WTC11 (cell line): ENCODE measurements around the gene AQP7. TPM values are rescaled to one million over a fixed set of nuclear protein-coding genes. Genes with fewer than 3 reads are reported as not detected.
A peak's percentile ranks its signal among the peaks of the same experiment; 100 is the strongest.

ENCODE experiments used
- ATAC-seq: fragments of 200-7000 bp; cut with Tn5 transposase; 2 replicates; pipeline ENCODE4 v1.10.0; 2021; ENCODE audit warnings: mild to moderate bottlenecking, moderate library complexity
- CTCF ChIA-PET: fragments of 300-600 bp; sonication (Branson Sonifier 250); formaldehyde crosslinking; loops from one replicate; lab custom pipeline; 2021; ENCODE audit warnings: antibody characterized with exemption; lab: Charles Lee
- POLR2A ChIA-PET: fragments of 350-600 bp; sonication (Branson Sonifier 250); formaldehyde crosslinking; loops from one replicate; lab custom pipeline; 2021; ENCODE audit warnings: antibody characterized with exemption; lab: Charles Lee
- DNase-seq: peaks from one replicate; pipeline ENCODE4 v3.0.0; 2021; ENCODE audit warnings: low spot score
- H3K27ac Mint-ChIP-seq: 2 replicates; pipeline ENCODE4 v1.8.0; 2021; ENCODE audit warnings: mixed read lengths
- H3K27me3 Mint-ChIP-seq: 2 replicates; pipeline ENCODE4 v1.8.0; 2021; ENCODE audit warnings: low read depth, mild to moderate bottlenecking, moderate library complexity, mixed read lengths
- H3K36me3 Mint-ChIP-seq: 2 replicates; pipeline ENCODE4 v1.8.0; 2021; ENCODE audit warnings: mixed read lengths
- H3K4me1 Mint-ChIP-seq: 2 replicates; pipeline ENCODE4 v1.8.0; 2022; ENCODE audit warnings: mixed read lengths
- H3K4me3 Mint-ChIP-seq: 2 replicates; pipeline ENCODE4 v1.8.0; 2021; ENCODE audit warnings: mild to moderate bottlenecking, moderate library complexity, mixed read lengths
- H3K9me3 Mint-ChIP-seq: 2 replicates; pipeline ENCODE4 v1.8.0; 2021; ENCODE audit warnings: mixed read lengths
- CREB1 ChIP-seq: sonication (generic); formaldehyde crosslinking; IDR thresholded peaks from 2 replicates; pipeline ENCODE4 v1.8.0; 2023; ENCODE audit warnings: mild to moderate bottlenecking, missing genetic modification reagents
- E2F4 ChIP-seq: sonication (generic); formaldehyde crosslinking; IDR thresholded peaks from 2 replicates; pipeline ENCODE4 v1.8.1; 2022; ENCODE audit warnings: low read depth, mild to moderate bottlenecking, moderate library complexity, missing genetic modification reagents, borderline replicate concordance
- EMX1 ChIP-seq: fragments of 250-450 bp; sonication (Bioruptor Pico); IDR thresholded peaks from 2 replicates; pipeline ENCODE4 v1.8.0; 2021; ENCODE audit warnings: mild to moderate bottlenecking
- ERG ChIP-seq: fragments of 250-450 bp; sonication (Bioruptor Pico); IDR thresholded peaks from 2 replicates; pipeline ENCODE4 v1.8.0; 2021; ENCODE audit warnings: mild to moderate bottlenecking
- FOXP1 ChIP-seq: sonication (generic); formaldehyde crosslinking; IDR thresholded peaks from 2 replicates; pipeline ENCODE4 v1.8.0; 2022; ENCODE audit warnings: missing genetic modification reagents, mild to moderate bottlenecking, moderate library complexity, borderline replicate concordance
- GABPB1 ChIP-seq: sonication (generic); formaldehyde crosslinking; IDR thresholded peaks from 2 replicates; pipeline ENCODE4 v1.8.1; 2023; ENCODE audit warnings: mild to moderate bottlenecking, missing genetic modification reagents
- NR2C2 ChIP-seq: sonication (generic); formaldehyde crosslinking; IDR thresholded peaks from 2 replicates; pipeline ENCODE4 v1.8.0; 2022; ENCODE audit warnings: mild to moderate bottlenecking, missing genetic modification reagents
- RELA ChIP-seq: sonication (generic); formaldehyde crosslinking; IDR thresholded peaks from 2 replicates; pipeline ENCODE4 v1.8.1; 2022; ENCODE audit warnings: missing genetic modification reagents, mild to moderate bottlenecking, borderline replicate concordance
- SMAD4 ChIP-seq: sonication (generic); formaldehyde crosslinking; IDR thresholded peaks from 2 replicates; pipeline ENCODE4 v1.8.0; 2022; ENCODE audit warnings: mild to moderate bottlenecking, missing genetic modification reagents
- TEAD1 ChIP-seq: sonication (generic); formaldehyde crosslinking; IDR thresholded peaks from 2 replicates; pipeline ENCODE4 v1.8.0; 2022; ENCODE audit warnings: mild to moderate bottlenecking, missing genetic modification reagents
- TEAD4 ChIP-seq: sonication (generic); formaldehyde crosslinking; IDR thresholded peaks from 2 replicates; pipeline ENCODE4 v1.8.0; 2022; ENCODE audit warnings: mild to moderate bottlenecking, missing genetic modification reagents
- ZBTB43 ChIP-seq: sonication (generic); formaldehyde crosslinking; IDR thresholded peaks from 2 replicates; pipeline ENCODE4 v1.8.1; 2023; ENCODE audit warnings: mild to moderate bottlenecking, missing genetic modification reagents
- ZNF232 ChIP-seq: sonication (generic); formaldehyde crosslinking; IDR thresholded peaks from 2 replicates; pipeline ENCODE4 v1.8.0; 2022; ENCODE audit warnings: mild to moderate bottlenecking, missing genetic modification reagents
- ZNF281 ChIP-seq: sonication (generic); formaldehyde crosslinking; IDR thresholded peaks from 2 replicates; pipeline ENCODE4 v1.8.0; 2023; ENCODE audit warnings: mild to moderate bottlenecking, missing genetic modification reagents
- ZNF317 ChIP-seq: sonication (generic); formaldehyde crosslinking; IDR thresholded peaks from 2 replicates; pipeline ENCODE4 v1.8.1; 2023; ENCODE audit warnings: low read depth, mild to moderate bottlenecking, moderate library complexity, missing genetic modification reagents, borderline replicate concordance
- ZNF425 ChIP-seq: fragments of 250-450 bp; sonication (Bioruptor Pico); conservative IDR thresholded peaks from 2 replicates; pipeline ENCODE4 v1.9.0; 2021; ENCODE audit warnings: mild to moderate bottlenecking
- total RNA-seq: library from RNA; stranded (reverse); gene quantifications from 3 replicates; pipeline ENCODE4 v1.2.3, GENCODE V29; 2021
- TF ChIP-seq, protein P1 (sequence below): sonication (generic); formaldehyde crosslinking; IDR thresholded peaks from 2 replicates; pipeline ENCODE4 v1.8.1; 2022; ENCODE audit warnings: low read depth, missing genetic modification reagents, borderline replicate concordance
- TF ChIP-seq, protein P2 (sequence below): sonication (generic); formaldehyde crosslinking; IDR thresholded peaks from 2 replicates; pipeline ENCODE4 v1.8.1; 2022; ENCODE audit warnings: mild to moderate bottlenecking, missing genetic modification reagents, moderate library complexity, borderline replicate concordance
- TF ChIP-seq, protein P3 (sequence below): sonication (generic); formaldehyde crosslinking; IDR thresholded peaks from 2 replicates; pipeline ENCODE4 v1.8.1; 2022; ENCODE audit warnings: mild to moderate bottlenecking, moderate library complexity, missing genetic modification reagents

Gene AQP7
- total RNA-seq, 1 experiment from 2014 or later: 0.17 TPM

GRCh38 chr9:33449715-33450114 is 47.3 kb upstream of the AQP7 start (continued):
- TF ChIP-seq, protein P1, sequence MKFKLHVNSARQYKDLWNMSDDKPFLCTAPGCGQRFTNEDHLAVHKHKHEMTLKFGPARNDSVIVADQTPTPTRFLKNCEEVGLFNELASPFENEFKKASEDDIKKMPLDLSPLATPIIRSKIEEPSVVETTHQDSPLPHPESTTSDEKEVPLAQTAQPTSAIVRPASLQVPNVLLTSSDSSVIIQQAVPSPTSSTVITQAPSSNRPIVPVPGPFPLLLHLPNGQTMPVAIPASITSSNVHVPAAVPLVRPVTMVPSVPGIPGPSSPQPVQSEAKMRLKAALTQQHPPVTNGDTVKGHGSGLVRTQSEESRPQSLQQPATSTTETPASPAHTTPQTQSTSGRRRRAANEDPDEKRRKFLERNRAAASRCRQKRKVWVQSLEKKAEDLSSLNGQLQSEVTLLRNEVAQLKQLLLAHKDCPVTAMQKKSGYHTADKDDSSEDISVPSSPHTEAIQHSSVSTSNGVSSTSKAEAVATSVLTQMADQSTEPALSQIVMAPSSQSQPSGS (CRISPR knock-in tag): no peak
- TF ChIP-seq E2F4 (no peak), ERG (CRISPR knock-in tag) (no peak), FOXP1 (CRISPR knock-in tag) (no peak), CREB1 (CRISPR knock-in tag) (no peak), RELA (CRISPR knock-in tag) (no peak), ZBTB43 (CRISPR knock-in tag) (no peak), SMAD4 (CRISPR knock-in tag) (no peak)
- TF ChIP-seq, protein P2, sequence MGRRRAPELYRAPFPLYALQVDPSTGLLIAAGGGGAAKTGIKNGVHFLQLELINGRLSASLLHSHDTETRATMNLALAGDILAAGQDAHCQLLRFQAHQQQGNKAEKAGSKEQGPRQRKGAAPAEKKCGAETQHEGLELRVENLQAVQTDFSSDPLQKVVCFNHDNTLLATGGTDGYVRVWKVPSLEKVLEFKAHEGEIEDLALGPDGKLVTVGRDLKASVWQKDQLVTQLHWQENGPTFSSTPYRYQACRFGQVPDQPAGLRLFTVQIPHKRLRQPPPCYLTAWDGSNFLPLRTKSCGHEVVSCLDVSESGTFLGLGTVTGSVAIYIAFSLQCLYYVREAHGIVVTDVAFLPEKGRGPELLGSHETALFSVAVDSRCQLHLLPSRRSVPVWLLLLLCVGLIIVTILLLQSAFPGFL: no peak

DNA sequence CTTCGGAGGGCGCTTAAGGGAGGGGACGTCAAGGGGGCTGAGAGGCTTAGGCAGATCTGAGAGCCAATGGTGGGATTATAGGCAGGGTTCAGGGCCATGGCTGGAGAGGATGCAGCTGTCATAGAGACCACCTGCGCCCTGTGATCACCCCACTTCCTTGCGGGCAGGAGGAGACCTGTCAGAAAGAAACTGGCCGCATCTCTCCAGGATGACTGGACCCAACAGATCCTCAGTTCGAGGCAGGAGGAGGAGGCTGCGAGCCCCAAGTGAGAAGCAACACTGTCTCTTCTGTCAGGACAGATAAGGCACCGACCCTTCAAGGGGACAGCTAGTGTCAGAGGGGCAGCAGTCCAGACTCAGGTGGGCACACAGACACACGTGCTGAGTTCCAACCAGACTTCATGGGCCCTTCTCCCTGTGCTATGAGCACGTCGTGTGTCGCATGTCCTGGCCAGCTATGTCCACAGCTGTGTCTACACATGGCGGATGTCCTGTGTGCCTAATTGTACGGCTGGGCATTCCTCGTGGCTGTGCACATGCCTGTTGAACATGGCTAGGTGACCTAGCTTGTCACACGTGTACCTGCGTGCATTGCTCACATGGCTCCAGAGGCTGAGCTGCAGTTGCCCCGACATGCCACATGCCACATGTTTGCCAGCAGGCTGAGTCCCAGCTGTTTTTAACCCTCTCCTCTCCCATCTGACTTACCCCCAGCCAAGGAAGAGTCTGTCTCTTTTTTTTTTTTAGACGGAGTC is 45.6 kb upstream of the AQP7 start:
- no peaks in the 10 kb centered on the region for H3K9me3 Mint-ChIP-seq
- no peak for ATAC-seq
- POLR2A ChIA-PET: interaction anchor here (1.3 to 1.8 kb wide), 2 partner anchors 73 to 76 kb away, joined by 5 read pairs; partner anchors contain the start of gene ANKRD18B
- H3K27ac Mint-ChIP-seq: no peak overlapping the region
- CTCF ChIA-PET: interaction anchor here (0.6 to 3.4 kb wide), 20 partner anchors 10 to 290 kb away, joined by 3 to 44 read pairs (median 5); partner anchors contain the start of genes NFX1 and NOL6
- H3K36me3 Mint-ChIP-seq: no peaks in the 10 kb centered on the region
- peaks cover 41% of the 10 kb centered on the region for H3K4me1 Mint-ChIP-seq
- TF ChIP-seq GABPB1 (CRISPR knock-in tag) (no peak), TEAD1 (CRISPR knock-in tag) (no peak), ZNF425 (CRISPR knock-in tag) (no peak), NR2C2 (CRISPR knock-in tag) (no peak), ZNF281 (CRISPR knock-in tag) (no peak), ZNF232 (CRISPR knock-in tag) (no peak), TEAD4 (CRISPR knock-in tag) (no peak), ZNF317 (CRISPR knock-in tag) (no peak), EMX1 (CRISPR knock-in tag) (no peak)
- TF ChIP-seq, protein P3, sequence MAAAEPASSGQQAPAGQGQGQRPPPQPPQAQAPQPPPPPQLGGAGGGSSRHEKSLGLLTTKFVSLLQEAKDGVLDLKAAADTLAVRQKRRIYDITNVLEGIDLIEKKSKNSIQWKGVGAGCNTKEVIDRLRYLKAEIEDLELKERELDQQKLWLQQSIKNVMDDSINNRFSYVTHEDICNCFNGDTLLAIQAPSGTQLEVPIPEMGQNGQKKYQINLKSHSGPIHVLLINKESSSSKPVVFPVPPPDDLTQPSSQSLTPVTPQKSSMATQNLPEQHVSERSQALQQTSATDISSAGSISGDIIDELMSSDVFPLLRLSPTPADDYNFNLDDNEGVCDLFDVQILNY (CRISPR knock-in tag): no peak
- TF ChIP-seq, all 79 proteins: peak for 0
- H3K27me3 Mint-ChIP-seq: peaks cover 28% of the 10 kb centered on the region
- H3K4me3 Mint-ChIP-seq: peak overlapping the region; percentile 72
- DNase-seq: no peak
